IPS-15b (cell line): ENCODE measurements around the gene FAM131A.

Source experiments
- H3K27me3 ChIP-seq: one replicate; pipeline ENCODE4 v1.6.1; 2013; ENCODE audit warnings: low read length; ENCODE audit not compliant: control insufficient read depth, insufficient read depth
- H3K36me3 ChIP-seq: one replicate; pipeline ENCODE4 v1.6.1; 2013; ENCODE audit warnings: low read length; ENCODE audit not compliant: control insufficient read depth, insufficient read depth
- H3K4me1 ChIP-seq: one replicate; pipeline ENCODE4 v1.6.1; 2013; ENCODE audit warnings: mild to moderate bottlenecking, low read length; ENCODE audit not compliant: control insufficient read depth, insufficient read depth
- H3K4me3 ChIP-seq: one replicate; pipeline ENCODE4 v1.5.1; 2013; ENCODE audit warnings: low read depth, low read length
- H3K9ac ChIP-seq: one replicate; pipeline ENCODE4 v1.6.1; 2013; ENCODE audit warnings: low read depth, mild to moderate bottlenecking, low read length
- H3K9me3 ChIP-seq: one replicate; pipeline ENCODE4 v1.6.1; 2013; ENCODE audit warnings: mild to moderate bottlenecking, low read length; ENCODE audit not compliant: control insufficient read depth, insufficient read depth

Gene FAM131A

GRCh38 chr3:184377374-184377773 lies 40.0 kb downstream of the FAM131A start:
- Histone ChIP-seq H3K27me3 (peaks cover 55% of the 10 kb centered on the region), H3K4me1 (peaks cover 8% of the 10 kb centered on the region), H3K4me3 (peak overlapping the region; percentile 3), H3K9me3 (no peaks in the 10 kb centered on the region), H3K36me3 (no peaks in the 10 kb centered on the region), H3K9ac (no peak overlapping the region)

GRCh38 chr3:184377882-184378445 lies 40.6 kb downstream of the FAM131A start, which contains the start of gene THPO:
Gene THPO, minus strand, starts transcription at chr3:184378207. Its CDS starts 1,948 bp downstream, at chr3:184376259.
- Histone ChIP-seq H3K9ac (no peak within 1 kb of the TSS), H3K4me1 (peaks cover 8% of the 10 kb centered on the region), H3K36me3 (no peaks in the 10 kb centered on the region), H3K4me3 (peak within 1 kb of the TSS; percentile 16), H3K9me3 (no peaks in the 10 kb centered on the region), H3K27me3 (peaks cover 60% of the 10 kb centered on the region)

DNA sequence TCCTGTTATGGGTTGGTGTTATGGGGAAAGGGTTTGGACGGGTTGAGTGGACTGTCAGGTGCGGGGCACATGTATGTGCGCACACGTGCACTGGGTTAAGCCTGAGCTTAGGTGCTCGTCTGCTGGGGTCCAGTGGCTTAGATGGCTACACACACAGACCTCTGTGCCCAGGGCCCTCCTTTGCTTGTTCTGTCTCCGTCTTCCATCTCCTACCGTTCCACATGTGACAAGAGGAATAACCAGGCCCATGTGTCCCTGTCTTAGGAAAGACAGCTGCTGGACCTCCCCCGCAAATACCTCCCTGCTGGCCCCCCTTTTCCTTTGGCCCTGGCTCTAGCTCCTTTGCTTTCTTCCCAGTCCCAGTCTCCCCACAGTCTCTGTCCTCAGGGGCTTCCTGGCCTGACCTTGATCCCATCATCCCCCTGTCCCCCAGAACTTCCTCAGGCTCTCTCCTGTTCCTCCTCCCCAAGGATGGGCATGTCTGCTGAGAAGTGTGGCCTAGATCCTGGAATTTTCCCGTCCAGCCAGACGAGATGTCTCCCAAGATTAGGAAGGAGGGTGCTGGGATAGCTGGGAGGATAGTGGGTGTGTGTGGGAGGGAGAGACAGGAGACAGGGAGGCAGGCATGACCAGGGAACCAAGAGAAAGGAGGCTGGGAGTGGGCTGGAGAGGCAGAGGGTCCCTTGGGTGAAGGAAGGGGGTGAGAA lies 41.4 kb downstream of the FAM131A start:
- no peak overlapping the region for H3K9ac ChIP-seq
- peaks cover 62% of the 10 kb centered on the region for H3K27me3 ChIP-seq
- H3K9me3 ChIP-seq: no peaks in the 10 kb centered on the region
- H3K36me3 ChIP-seq: no peaks in the 10 kb centered on the region
- H3K4me3 ChIP-seq: peak overlapping the region; percentile 40
- H3K4me1 ChIP-seq: peaks cover 8% of the 10 kb centered on the region

DNA sequence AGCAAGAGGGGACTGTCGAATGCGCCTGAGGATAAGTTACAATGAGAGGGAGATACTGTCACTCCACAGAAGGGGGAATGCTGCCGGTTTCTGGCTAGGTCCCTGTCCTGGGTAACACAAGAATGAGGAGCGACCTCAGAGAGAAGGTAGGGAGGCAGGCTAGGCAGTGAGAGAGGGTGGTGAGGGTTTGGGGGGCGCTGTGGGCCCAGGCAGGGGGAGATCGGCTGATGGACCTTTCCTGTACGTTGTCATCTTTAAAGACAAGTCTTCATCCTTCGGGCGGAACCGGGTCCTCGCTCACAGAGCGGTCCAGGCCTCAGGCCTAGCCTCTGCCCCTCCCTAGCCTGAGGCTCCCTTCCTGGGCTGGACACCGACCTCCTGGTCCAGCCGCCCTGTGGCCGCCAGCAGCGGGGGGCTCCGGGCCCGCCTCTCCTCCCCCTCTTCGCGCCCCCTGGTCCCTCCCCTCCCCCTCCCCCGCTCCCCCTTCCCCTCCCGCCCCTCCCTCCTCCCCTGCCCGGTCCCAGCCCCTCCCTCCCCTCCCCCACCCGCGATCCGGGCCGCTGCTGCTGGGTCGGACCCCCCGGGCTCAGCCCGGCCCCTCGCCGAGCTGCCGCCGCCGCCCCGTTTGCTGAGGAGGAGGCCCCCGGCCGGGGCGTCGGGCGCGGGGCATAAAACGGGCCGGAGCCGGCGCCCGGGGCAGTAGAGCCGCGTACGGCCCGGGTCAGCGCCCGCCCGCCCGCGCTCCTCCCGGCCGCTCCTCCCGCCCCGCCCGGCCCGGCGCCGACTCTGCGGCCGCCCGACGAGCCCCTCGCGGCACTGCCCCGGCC lies 42.2 kb downstream of the FAM131A start, which contains the start of gene CHRD:
Gene CHRD, plus strand, starts transcription at position 697 of the 827 bp plus-strand sequence. CDS start 265 bp downstream, outside the sequence.
- peaks cover 8% of the 10 kb centered on the region for H3K4me1 ChIP-seq
- H3K9me3 ChIP-seq: no peaks in the 10 kb centered on the region
- H3K27me3 ChIP-seq: peaks cover 69% of the 10 kb centered on the region
- no peaks in the 10 kb centered on the region for H3K36me3 ChIP-seq
- H3K9ac ChIP-seq: peak within 1 kb of the TSS; percentile 37
- peak within 1 kb of the TSS; percentile 68 for H3K4me3 ChIP-seq

GRCh38 chr3:184380185-184380626 lies 42.8 kb downstream of the FAM131A start:
- peak overlapping the region; percentile 68 for H3K4me3 ChIP-seq
- H3K9me3 ChIP-seq: no peaks in the 10 kb centered on the region
- H3K4me1 ChIP-seq: peaks cover 8% of the 10 kb centered on the region
- no peaks in the 10 kb centered on the region for H3K36me3 ChIP-seq
- H3K27me3 ChIP-seq: peaks cover 71% of the 10 kb centered on the region
- no peak overlapping the region for H3K9ac ChIP-seq

DNA sequence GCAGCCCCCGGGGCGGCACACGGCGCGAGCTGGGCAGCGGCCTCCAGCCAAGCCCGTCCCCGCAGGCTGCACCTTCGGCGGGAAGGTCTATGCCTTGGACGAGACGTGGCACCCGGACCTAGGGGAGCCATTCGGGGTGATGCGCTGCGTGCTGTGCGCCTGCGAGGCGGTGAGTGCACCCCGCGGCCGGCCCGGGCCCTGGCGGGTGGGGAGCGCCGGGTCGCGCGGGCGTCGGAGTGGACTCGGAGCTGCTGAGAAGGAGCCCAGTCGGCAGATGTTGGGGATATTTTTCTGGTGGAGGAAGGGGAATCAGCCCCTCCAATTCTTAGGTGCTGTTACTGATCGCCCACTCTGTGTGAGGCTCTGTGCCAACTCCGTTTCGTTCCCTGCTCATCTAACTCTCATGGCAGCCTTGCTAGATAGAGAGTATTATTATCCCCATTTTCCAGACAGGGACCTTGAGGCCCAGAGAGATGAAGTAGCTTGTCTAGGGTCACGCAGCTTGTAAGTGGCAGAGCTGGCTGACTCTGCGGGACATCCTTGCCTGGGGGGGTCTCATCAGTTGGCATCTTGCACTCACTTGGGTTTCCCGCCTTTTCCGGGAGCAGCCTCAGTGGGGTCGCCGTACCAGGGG lies 43.3 kb downstream of the FAM131A start:
- Histone ChIP-seq H3K27me3 (peaks cover 67% of the 10 kb centered on the region), H3K9ac (peak overlapping the region; percentile 37), H3K36me3 (no peaks in the 10 kb centered on the region), H3K4me1 (peaks cover 8% of the 10 kb centered on the region), H3K9me3 (no peaks in the 10 kb centered on the region), H3K4me3 (peak overlapping the region; percentile 68)

DNA sequence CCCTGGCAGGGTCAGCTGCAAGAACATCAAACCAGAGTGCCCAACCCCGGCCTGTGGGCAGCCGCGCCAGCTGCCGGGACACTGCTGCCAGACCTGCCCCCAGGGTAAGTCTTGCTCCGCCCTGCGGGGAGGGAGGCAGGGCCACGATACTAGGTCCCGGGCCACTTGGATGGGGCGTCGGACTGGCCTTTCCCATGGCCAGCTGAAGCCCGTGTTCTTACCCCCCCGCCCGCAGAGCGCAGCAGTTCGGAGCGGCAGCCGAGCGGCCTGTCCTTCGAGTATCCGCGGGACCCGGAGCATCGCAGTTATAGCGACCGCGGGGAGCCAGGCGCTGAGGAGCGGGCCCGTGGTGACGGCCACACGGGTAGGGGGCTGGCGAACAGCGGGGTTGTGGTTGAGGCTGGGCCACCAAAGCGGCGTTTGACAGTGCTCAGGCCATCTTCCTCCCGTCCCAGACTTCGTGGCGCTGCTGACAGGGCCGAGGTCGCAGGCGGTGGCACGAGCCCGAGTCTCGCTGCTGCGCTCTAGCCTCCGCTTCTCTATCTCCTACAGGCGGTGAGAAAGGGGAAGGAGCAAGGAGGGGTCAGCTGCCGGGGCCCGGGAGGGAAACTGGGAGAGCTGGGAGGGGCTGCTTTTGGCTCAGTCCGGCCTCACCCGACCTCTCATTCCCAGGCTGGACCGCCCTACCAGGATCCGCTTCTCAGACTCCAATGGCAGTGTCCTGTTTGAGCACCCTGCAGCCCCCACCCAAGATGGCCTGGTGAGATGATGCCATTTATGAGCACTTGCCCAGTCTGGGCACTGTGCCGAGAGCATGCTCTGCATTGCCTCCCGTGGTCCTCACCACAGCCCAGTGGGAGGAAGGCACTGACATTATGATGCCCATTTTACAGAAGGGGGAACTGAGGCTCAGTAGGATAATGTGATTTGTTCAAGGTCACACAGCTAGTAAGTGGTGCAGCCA lies 44.1 kb downstream of the FAM131A start:
- Histone ChIP-seq H3K4me1 (peaks cover 8% of the 10 kb centered on the region), H3K36me3 (no peaks in the 10 kb centered on the region), H3K27me3 (peaks cover 66% of the 10 kb centered on the region), H3K4me3 (peak overlapping the region; percentile 68), H3K9me3 (no peaks in the 10 kb centered on the region), H3K9ac (no peak overlapping the region)

DNA sequence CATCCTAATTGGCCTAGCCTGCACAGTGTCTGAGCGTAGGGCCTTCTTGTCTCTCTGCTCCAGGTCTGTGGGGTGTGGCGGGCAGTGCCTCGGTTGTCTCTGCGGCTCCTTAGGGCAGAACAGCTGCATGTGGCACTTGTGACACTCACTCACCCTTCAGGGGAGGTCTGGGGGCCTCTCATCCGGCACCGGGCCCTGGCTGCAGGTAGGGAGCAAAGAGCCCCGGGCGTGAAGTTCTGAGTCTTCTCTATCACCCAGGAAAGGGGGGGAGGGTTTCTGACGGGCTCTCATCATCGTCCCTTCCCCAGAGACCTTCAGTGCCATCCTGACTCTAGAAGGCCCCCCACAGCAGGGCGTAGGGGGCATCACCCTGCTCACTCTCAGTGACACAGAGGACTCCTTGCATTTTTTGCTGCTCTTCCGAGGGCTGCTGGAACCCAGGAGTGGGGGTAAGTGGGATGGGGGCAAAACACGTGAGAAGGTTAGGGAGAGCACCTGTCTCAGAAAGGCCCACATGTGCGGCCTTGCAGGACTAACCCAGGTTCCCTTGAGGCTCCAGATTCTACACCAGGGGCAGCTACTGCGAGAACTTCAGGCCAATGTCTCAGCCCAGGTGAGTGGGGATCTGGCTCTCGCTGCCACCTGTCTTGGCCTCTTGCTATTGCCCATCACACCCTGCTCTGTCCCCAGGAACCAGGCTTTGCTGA lies 45.1 kb downstream of the FAM131A start:
- H3K9ac ChIP-seq: no peak overlapping the region
- no peak overlapping the region for H3K4me3 ChIP-seq
- peaks cover 8% of the 10 kb centered on the region for H3K4me1 ChIP-seq
- no peaks in the 10 kb centered on the region for H3K36me3 ChIP-seq
- H3K27me3 ChIP-seq: peaks cover 61% of the 10 kb centered on the region
- H3K9me3 ChIP-seq: no peaks in the 10 kb centered on the region

- Histone ChIP-seq H3K27me3 (peaks cover 58% of the 10 kb centered on the region), H3K36me3 (no peaks in the 10 kb centered on the region), H3K4me3 (no peak overlapping the region), H3K9me3 (no peaks in the 10 kb centered on the region), H3K9ac (no peak overlapping the region), H3K4me1 (peaks cover 6% of the 10 kb centered on the region)
Observed at GRCh38 chr3:184383033-184383740, 45.8 kb downstream of the FAM131A start.

- peaks cover 46% of the 10 kb centered on the region for H3K27me3 ChIP-seq
- H3K4me1 ChIP-seq: peaks cover under 1% of the 10 kb centered on the region
- H3K9ac ChIP-seq: no peak overlapping the region
- H3K9me3 ChIP-seq: no peaks in the 10 kb centered on the region
- no peak overlapping the region for H3K4me3 ChIP-seq
- H3K36me3 ChIP-seq: no peaks in the 10 kb centered on the region
Observed at GRCh38 chr3:184384342-184384741, 46.9 kb downstream of the FAM131A start.
